Heart left ventricle (tissue), 16 donors: ENCODE data around the gene FBXO17. TPM values are rescaled to one million over a fixed set of nuclear protein-coding genes. Genes with fewer than 3 reads are reported as not detected.
A peak's percentile ranks its signal among the peaks of the same experiment; 100 is the strongest.
"Not testable (repeated sequence)": the region's sequence is repeated elsewhere in the genome, so short reads cannot be mapped to it uniquely, and the experiment has no call there.

Source experiments
- ATAC-seq, 4 donors: fragments of 200-7000 bp; cut with Tn5 transposase; one replicate each; pipeline ENCODE4 v1.9.1; 2020 to 2022; ENCODE audit warnings: moderate library complexity in 4 of 4, mild to moderate bottlenecking in 3 of 4, moderate number of reproducible peaks in 1 of 4
- DNase-seq, 5 donors: peaks; one replicate each; pipeline ENCODE4 v3.0.0-alpha.2; 2020
- H3K27ac ChIP-seq, 12 donors: fragments of 200-600 bp; sonication (generic) in 4 of 12; one replicate each; pipeline versions ENCODE4 v1.5.0 to v1.8.0; 2016 to 2022; ENCODE audit warnings: mild to moderate bottlenecking in 2 of 12
- H3K27me3 ChIP-seq, 9 donors: fragments of 200-600 bp; sonication (generic) in 2 of 9; one replicate each; pipeline versions ENCODE4 v1.5.1 to v1.8.0; 2016 to 2022; ENCODE audit warnings: mild to moderate bottlenecking in 3 of 9
- H3K36me3 ChIP-seq, 9 donors: fragments of 200-600 bp; sonication (generic) in 2 of 9; one replicate each; pipeline versions ENCODE4 v1.5.0 to v1.8.0; 2018 to 2022; ENCODE audit warnings: mild to moderate bottlenecking in 2 of 9
- H3K4me1 ChIP-seq, 12 donors: fragments of 200-600 bp; sonication (generic) in 4 of 12; one replicate each; pipeline versions ENCODE4 v1.5.0 to v1.8.0; 2016 to 2022; ENCODE audit warnings: mild to moderate bottlenecking in 3 of 12
- H3K4me3 ChIP-seq, 12 donors: fragments of 200-600 bp; sonication (generic) in 4 of 12; one replicate each; pipeline versions ENCODE4 v1.5.0 to v1.8.0; 2017 to 2022; ENCODE audit warnings: mild to moderate bottlenecking in 9 of 12, moderate library complexity in 4 of 12
- H3K9me3 ChIP-seq, 12 donors: fragments of 200-600 bp; sonication (generic) in 4 of 12; one replicate each; pipeline versions ENCODE4 v1.5.0 to v1.8.0; 2016 to 2022; ENCODE audit warnings: mild to moderate bottlenecking in 1 of 12
- CTCF ChIP-seq, 12 donors: fragments of 200-600 bp; sonication (generic) in 4 of 12; IDR thresholded peaks; one replicate each; pipeline versions ENCODE4 v1.5.0 to v1.8.0; 2018 to 2022; ENCODE audit warnings: antibody characterized with exemption in 12 of 12, mild to moderate bottlenecking in 5 of 12
- POLR2A ChIP-seq, 2 donors: fragments of 450-650 bp; IDR thresholded peaks; one replicate each; pipeline ENCODE4 v1.6.1; 2017; ENCODE audit warnings: antibody characterized with exemption in 2 of 2, mild to moderate bottlenecking in 2 of 2, moderate library complexity in 2 of 2
- WGBS, 4 donors: extraction: QIAGEN DNeasy Blood & Tissue Kit in 2 of 4; methylation state at CpG; one replicate each; pipeline versions ENCODE4 v1.1.5 to v1.1.7; 2013 to 2018; 5-methylcytosine and 5-hydroxymethylcytosine counted together
- intact Hi-C, 10 donors: fragments of 100-400 bp; cut with DNase I; formaldehyde crosslinking; loops; one replicate each; pipeline versions ENCODE4 v1.11.1 to v1.14.2; 2022
- polyA plus RNA-seq, 2 donors: library from polyadenylated mRNA; stranded (reverse); fragments of 200-250 nt; gene quantifications; one replicate each; pipeline ENCODE4 v1.2.3, GENCODE V29; 2013
- total RNA-seq, 9 donors: library from RNA; depleted of rRNA in 2 of 9; stranded (reverse); fragments of >200 nt in 2 of 9; fragmentation: NEBNext Ultra II Directional in 3 of 9; extraction: Animal tissue kit (Norgen Biotek cat#: 25700) in 3 of 9; gene quantifications; one replicate each; pipeline versions ENCODE4 v1.1.0 to v1.2.4, GENCODE V29; 2016 to 2023
- donor health status: ischemic (EF 13 %, LVEDD 7.1; RV severe dilation, severe dysfunction).
- donor health status: healthy with polysubstance abuse.
- donor health status: DM: no; HTN: yes; CAD: no.
- donor health status: DM: no; HTN: no; CAD: no.
- donor health status: ischemic (EF 25% LVEDD 6.9; RV normal size, moderate dysfunction).
- donor health status: ischemic (EF 25% LVEDD 5.7; RV mildly dilated, moderate dysfunction).
- donor health status: healthy.
- donor health status: DM: yes; HTN: yes; CAD: no.
- donor health status: ischemic (EF 35%, LVEDD 5.7; RV mildly dilated, moderate dysfunction).
- donor health status: nonischemic (EF 11% LVEDD 7.7; RV severe dilation, severe dysfunction).
- donor health status: DM: yes; HTN: yes; CAD: no.
- donor health status: PGD.
- donor health status: ischemic (EF 29% LVEDD 5.4; RV normal size, mild dysfunction).
- donor health status: nonischemic (EF 23%, LVEDD 6.1; RV moderate dilation, normal function).

Gene FBXO17
- total and polyA plus RNA-seq, 11 donors, result 1.2 to 4.9 (median 2.4) TPM

DNA sequence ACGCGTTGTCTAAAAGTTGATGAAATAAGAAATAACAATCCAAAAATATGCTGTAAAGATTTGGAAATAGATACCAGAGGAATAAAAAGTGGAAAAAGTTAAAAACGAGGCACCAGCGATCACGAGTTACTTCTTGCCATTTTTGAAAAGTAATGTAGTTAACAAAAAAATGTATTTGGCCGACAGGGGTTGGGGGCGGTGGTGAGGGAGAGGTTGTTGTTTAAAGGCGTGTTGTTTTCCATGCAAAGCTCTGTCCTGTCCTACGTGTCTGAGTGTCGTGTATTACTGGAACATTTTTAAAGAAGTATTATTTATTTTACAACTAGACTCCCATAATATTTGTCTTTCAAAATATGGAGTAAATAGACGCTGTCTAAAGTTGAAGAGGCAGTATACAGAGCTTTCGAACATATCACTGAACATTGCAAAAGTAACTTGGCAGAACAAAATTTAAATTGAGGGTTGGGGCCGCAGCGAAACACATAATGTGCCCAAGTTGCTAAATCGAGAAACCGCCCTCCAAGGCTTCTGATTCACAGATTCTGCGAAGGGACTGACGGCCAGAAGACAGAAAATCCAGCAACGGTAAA, 823 bp downstream of the FBXO17 start:
- intact Hi-C loops, result no loop called here
- no peak for TF ChIP-seq CTCF (IDR thresholded peaks at IDR 0.05)
- no peak for TF ChIP-seq POLR2A (IDR thresholded peaks at IDR 0.05)
- no peak for ATAC-seq
- H3K27me3 ChIP-seq, result peaks cover 0 to 18% (median 0%) of the 10 kb centered on the region in 9 donors
- peaks cover 0 to 1% (median 0%) of the 10 kb centered on the region in 12 donors for H3K9me3 ChIP-seq
- H3K27ac ChIP-seq, result peak overlapping the region; percentile 50 to 91 (median 78)
- no peaks in the 10 kb centered on the region for H3K36me3 ChIP-seq
- DNase-seq, result no peak
- 42 to 55% (median 53%) methylated on average over 19 of the region's 19 CpGs for WGBS, 4 donors
- H3K4me3 ChIP-seq, result peak overlapping the region; percentile 42 to 75 (median 62)
- H3K4me1 ChIP-seq, result peaks cover 0 to 18% (median 6%) of the 10 kb centered on the region in 12 donors

- 88 to 98% (median 93%) methylated on average over 2 of the region's 2 CpGs for WGBS, 4 donors
- H3K27ac ChIP-seq, result no peak overlapping the region
- TF ChIP-seq CTCF (IDR thresholded peaks at IDR 0.05), result no peak
- DNase-seq (no peak), ATAC-seq (no peak)
- intact Hi-C loops, result no loop called here
- no peak overlapping the region for H3K4me3 ChIP-seq
- H3K27me3 ChIP-seq, result peaks cover 0 to 17% (median 0%) of the 10 kb centered on the region in 9 donors
- H3K36me3 ChIP-seq, result peaks cover 0 to 13% (median 0%) of the 10 kb centered on the region in 9 donors
- peaks cover 0 to 18% (median 6%) of the 10 kb centered on the region in 12 donors for H3K4me1 ChIP-seq
- no peaks in the 10 kb centered on the region for H3K9me3 ChIP-seq
Measured at GRCh38 chr19:38971672-38972071, 3.9 kb downstream of the FBXO17 start.

- ATAC-seq (no peak), DNase-seq (no peak)
- peaks cover 0 to 11% (median 4%) of the 10 kb centered on the region in 12 donors for H3K4me1 ChIP-seq
- no peak overlapping the region for H3K27ac ChIP-seq
- peaks cover 0 to 9% (median 0%) of the 10 kb centered on the region in 9 donors for H3K27me3 ChIP-seq
- intact Hi-C loops, result no loop called here
- H3K9me3 ChIP-seq, result no peaks in the 10 kb centered on the region
- H3K4me3 ChIP-seq, result no peak overlapping the region
- TF ChIP-seq POLR2A (IDR thresholded peaks at IDR 0.05), result no peak
- peaks cover 0 to 13% (median 0%) of the 10 kb centered on the region in 9 donors for H3K36me3 ChIP-seq
- 81 to 82% (median 81%) methylated on average over 10 to 12 of the region's 12 CpGs for WGBS, 4 donors
Measured at GRCh38 chr19:38970664-38971532, 4.6 kb downstream of the FBXO17 start.

GRCh38 chr19:38966149-38966548, 9.4 kb downstream of the FBXO17 start:
- not testable (repeated sequence) for H3K27ac ChIP-seq, ATAC-seq, DNase-seq, H3K4me3 ChIP-seq, H3K27me3 ChIP-seq, H3K9me3 ChIP-seq, H3K4me1 ChIP-seq
- WGBS, 4 donors, result 83 to 98% (median 95%) methylated on average over 5 of the region's 5 CpGs
- peaks cover 0 to 13% (median 0%) of the 10 kb centered on the region in 9 donors for H3K36me3 ChIP-seq
- intact Hi-C loops, result loop anchor here in 1 of 10 donors (10.0 kb wide), 1 partner anchor 359 kb away; the partner anchor contains the start of gene LRFN1

DNA sequence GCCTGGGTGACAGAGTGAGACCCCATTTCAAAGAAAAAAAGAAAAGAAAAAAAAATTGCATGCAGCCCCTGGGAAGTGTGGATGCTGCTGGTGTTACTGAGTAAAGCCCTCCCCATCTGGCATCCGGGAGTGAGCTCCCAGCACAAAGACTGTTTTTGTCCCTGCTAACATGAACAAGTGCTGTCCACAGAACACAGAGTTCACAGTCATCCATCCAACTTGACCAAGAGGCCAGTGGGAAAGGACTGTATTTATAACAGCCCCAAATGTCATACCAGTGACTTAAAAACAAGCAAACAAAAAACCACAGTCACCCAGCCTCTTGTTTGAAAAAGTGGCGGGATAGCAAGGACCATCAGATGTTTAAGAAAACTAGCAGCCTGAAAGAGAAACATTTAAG, 10.8 kb downstream of the FBXO17 start:
- Histone ChIP-seq H3K4me3 (no peak overlapping the region), H3K27ac (no peak overlapping the region), H3K36me3 (peaks cover 0 to 13% (median 0%) of the 10 kb centered on the region in 9 donors), H3K9me3 (no peaks in the 10 kb centered on the region), H3K27me3 (no peaks in the 10 kb centered on the region), H3K4me1 (peaks cover 0 to 9% (median 0%) of the 10 kb centered on the region in 12 donors)
- DNase-seq (no peak), ATAC-seq (no peak)
- 89 to 93% (median 91%) methylated on average over 2 of the region's 2 CpGs for WGBS, 4 donors
- intact Hi-C loops, result loop anchor here in 5 of 10 donors (5.0 to 10.0 kb wide), 4 partner anchors 148 to 363 kb away; partner anchors contain the start of gene LRFN1 (in 2 of the 5)
- TF ChIP-seq CTCF (IDR thresholded peaks at IDR 0.05), result no peak
- no peak for TF ChIP-seq POLR2A (IDR thresholded peaks at IDR 0.05)
